Measurements from ENCODE around the gene TCF15.

Gene TCF15

GRCh38 chr20:625360-625932, 15.3 kb upstream of the TCF15 start:
- no peak overlapping the region for H2AFZ ChIP-seq (ENCODE audit: low read depth, low read length)
- no peaks in the 10 kb centered on the region for H4K20me1 ChIP-seq (ENCODE audit: insufficient read depth, low read length)
- peaks cover 9% of the 10 kb centered on the region for H3K4me1 ChIP-seq (ENCODE audit: low read length)
- H3K36me3 ChIP-seq (replicated peaks; ENCODE audit: low read depth, low read length): no peaks in the 10 kb centered on the region
- peaks cover 5% of the 10 kb centered on the region; the same call in 1 of the 2 replicates for H3K27me3 ChIP-seq (ENCODE audit: low read depth, low read length)
- TF ChIP-seq CTCF (IDR thresholded peaks at IDR 0.05; ENCODE audit: low read depth, low read length) (no peak), EZH2phosphoT487 (IDR thresholded peaks at IDR 0.05; ENCODE audit: low read depth) (no peak)
- no peak overlapping the region for H3K9ac ChIP-seq (ENCODE audit: low read length)
- no peaks in the 10 kb centered on the region for H3K79me2 ChIP-seq (ENCODE audit: low read length)
- no peak overlapping the region for H3K4me3 ChIP-seq (ENCODE audit: low read length)
- no peak overlapping the region for H3K27ac ChIP-seq (ENCODE audit: low read length)
- no peak overlapping the region for H3K4me2 ChIP-seq (ENCODE audit: low read length)
- H3K9me3 ChIP-seq (ENCODE audit: insufficient read depth, low read length): no peaks in the 10 kb centered on the region

GRCh38 chr20:623704-624103, 13.6 kb upstream of the TCF15 start:
- no peak overlapping the region for H3K4me2 ChIP-seq (ENCODE audit: low read length)
- H3K36me3 ChIP-seq (replicated peaks; ENCODE audit: low read depth, low read length): no peaks in the 10 kb centered on the region
- H3K4me3 ChIP-seq (ENCODE audit: low read length): no peak overlapping the region
- H4K20me1 ChIP-seq (ENCODE audit: insufficient read depth, low read length): no peaks in the 10 kb centered on the region
- H3K9ac ChIP-seq (ENCODE audit: low read length): no peak overlapping the region
- no peak overlapping the region for H3K27ac ChIP-seq (ENCODE audit: low read length)
- no peaks in the 10 kb centered on the region for H3K9me3 ChIP-seq (ENCODE audit: insufficient read depth, low read length)
- H3K79me2 ChIP-seq (ENCODE audit: low read length): no peaks in the 10 kb centered on the region
- H3K4me1 ChIP-seq (ENCODE audit: low read length): peaks cover 9% of the 10 kb centered on the region
- no peak for TF ChIP-seq EZH2phosphoT487 (IDR thresholded peaks at IDR 0.05; ENCODE audit: low read depth)
- no peak for TF ChIP-seq CTCF (IDR thresholded peaks at IDR 0.05; ENCODE audit: low read depth, low read length)
- H3K27me3 ChIP-seq (ENCODE audit: low read depth, low read length): 0 out of 2 replicates have a peak, but pooled peaks cover 8% of the 10 kb centered on the region
- H2AFZ ChIP-seq (ENCODE audit: low read depth, low read length): no peak overlapping the region

GRCh38 chr20:623021-623420, 12.9 kb upstream of the TCF15 start:
- Histone ChIP-seq H3K4me1 (ENCODE audit: low read length) (peaks cover 9% of the 10 kb centered on the region), H4K20me1 (ENCODE audit: insufficient read depth, low read length) (no peaks in the 10 kb centered on the region), H3K36me3 (replicated peaks; ENCODE audit: low read depth, low read length) (no peaks in the 10 kb centered on the region), H3K79me2 (ENCODE audit: low read length) (no peaks in the 10 kb centered on the region), H3K4me2 (ENCODE audit: low read length) (no peak overlapping the region), H3K9me3 (ENCODE audit: insufficient read depth, low read length) (peaks cover 3% of the 10 kb centered on the region; the same call in 1 of the 2 replicates), H3K27me3 (ENCODE audit: low read depth, low read length) (peaks cover 11% of the 10 kb centered on the region; the same call in 1 of the 2 replicates), H3K4me3 (ENCODE audit: low read length) (no peak overlapping the region), H2AFZ (ENCODE audit: low read depth, low read length) (no peak overlapping the region), H3K27ac (ENCODE audit: low read length) (no peak overlapping the region), H3K9ac (ENCODE audit: low read length) (no peak overlapping the region)
- TF ChIP-seq CTCF (IDR thresholded peaks at IDR 0.05; ENCODE audit: low read depth, low read length): no peak
- TF ChIP-seq EZH2phosphoT487 (IDR thresholded peaks at IDR 0.05; ENCODE audit: low read depth): no peak

- no peaks in the 10 kb centered on the region for H3K79me2 ChIP-seq (ENCODE audit: low read length)
- peaks cover 9% of the 10 kb centered on the region for H3K4me1 ChIP-seq (ENCODE audit: low read length)
- peaks cover 11% of the 10 kb centered on the region; the same call in 1 of the 2 replicates for H3K27me3 ChIP-seq (ENCODE audit: low read depth, low read length)
- H3K27ac ChIP-seq (ENCODE audit: low read length): no peak overlapping the region
- no peak overlapping the region for H3K4me3 ChIP-seq (ENCODE audit: low read length)
- H3K4me2 ChIP-seq (ENCODE audit: low read length): no peak overlapping the region
- no peak for TF ChIP-seq CTCF (IDR thresholded peaks at IDR 0.05; ENCODE audit: low read depth, low read length)
- no peak for TF ChIP-seq EZH2phosphoT487 (IDR thresholded peaks at IDR 0.05; ENCODE audit: low read depth)
- H4K20me1 ChIP-seq (ENCODE audit: insufficient read depth, low read length): no peaks in the 10 kb centered on the region
- H3K36me3 ChIP-seq (replicated peaks; ENCODE audit: low read depth, low read length): no peaks in the 10 kb centered on the region
- H2AFZ ChIP-seq (ENCODE audit: low read depth, low read length): no peak overlapping the region
- H3K9ac ChIP-seq (ENCODE audit: low read length): no peak overlapping the region
- H3K9me3 ChIP-seq (ENCODE audit: insufficient read depth, low read length): peaks cover 6% of the 10 kb centered on the region; the same call in 1 of the 2 replicates
Measured at GRCh38 chr20:622161-622560, 12.1 kb upstream of the TCF15 start.

Measured in OCI-LY3 (cell line).